Liver (tissue), 9 donors: ENCODE data around the gene MMD. TPM values are rescaled to one million over a fixed set of nuclear protein-coding genes. Genes with fewer than 3 reads are reported as not detected.

Source experiments
- DNase-seq: peaks from one replicate; pipeline ENCODE4 v3.0.0-alpha.2; 2017; ENCODE audit warnings: low spot score
- H3K27ac ChIP-seq, 2 donors: one replicate each; pipeline ENCODE4 v1.7.0; 2013; ENCODE audit warnings: inconsistent platforms in 2 of 2, low read length in 2 of 2, control low read depth in 1 of 2, low read depth in 1 of 2, mild to moderate bottlenecking in 1 of 2
- H3K27me3 ChIP-seq, 4 donors: one replicate each; pipeline versions ENCODE4 v1.6.1 to v1.7.0; 2013; ENCODE audit warnings: low read length in 3 of 4, inconsistent platforms in 1 of 4, mild to moderate bottlenecking in 1 of 4, moderate library complexity in 1 of 4; ENCODE audit not compliant: control insufficient read depth in 4 of 4, insufficient read depth in 4 of 4
- H3K36me3 ChIP-seq, 4 donors: one replicate each; pipeline versions ENCODE4 v1.6.1 to v1.7.0; 2013; ENCODE audit warnings: low read length in 3 of 4, mild to moderate bottlenecking in 3 of 4, low read depth in 1 of 4, moderate library complexity in 1 of 4; ENCODE audit not compliant: control insufficient read depth in 4 of 4, insufficient read depth in 3 of 4
- H3K4me1 ChIP-seq, 4 donors: one replicate each; pipeline versions ENCODE4 v1.6.1 to v1.7.0; 2013; ENCODE audit warnings: low read length in 3 of 4, mild to moderate bottlenecking in 3 of 4, moderate library complexity in 1 of 4; ENCODE audit not compliant: control insufficient read depth in 4 of 4, insufficient read depth in 4 of 4
- H3K4me3 ChIP-seq, 3 donors: one replicate each; pipeline versions ENCODE4 v1.6.1 to v1.7.0; 2013; ENCODE audit warnings: low read length in 3 of 3, control low read depth in 1 of 3, low read depth in 1 of 3, mild to moderate bottlenecking in 1 of 3
- H3K9ac ChIP-seq, 2 donors: one replicate each; pipeline ENCODE4 v1.7.0; 2013; ENCODE audit warnings: low read length in 2 of 2, mild to moderate bottlenecking in 2 of 2, moderate library complexity in 2 of 2, control low read depth in 1 of 2, low read depth in 1 of 2
- H3K9me3 ChIP-seq, 4 donors: one replicate each; pipeline versions ENCODE4 v1.6.1 to v1.7.0; 2013; ENCODE audit warnings: low read length in 3 of 4; ENCODE audit not compliant: control insufficient read depth in 4 of 4
- EGR1 ChIP-seq, 2 donors: IDR thresholded peaks; 2 replicates each; pipeline ENCODE4 v1.6.1; 2016 to 2018; ENCODE audit warnings: antibody characterized with exemption in 2 of 2, low read depth in 2 of 2
- FOXA1 ChIP-seq: IDR thresholded peaks from 2 replicates; pipeline ENCODE4 v1.6.1; 2016; ENCODE audit warnings: antibody characterized with exemption
- FOXA2 ChIP-seq: IDR thresholded peaks from 2 replicates; pipeline ENCODE4 v1.6.1; 2016; ENCODE audit warnings: antibody characterized with exemption
- GABPA ChIP-seq, 2 donors: IDR thresholded peaks in 1 of 2; conservative IDR thresholded peaks in 1 of 2; 2 replicates each; pipeline ENCODE4 v1.6.1; 2016; ENCODE audit warnings: antibody characterized with exemption in 2 of 2, mild to moderate bottlenecking in 1 of 2, moderate library complexity in 1 of 2
- HNF4A ChIP-seq, 2 donors: conservative IDR thresholded peaks; 2 replicates each; pipeline ENCODE4 v1.6.1; 2016; ENCODE audit warnings: antibody characterized with exemption in 2 of 2, mild to moderate bottlenecking in 2 of 2
- HNF4G ChIP-seq: IDR thresholded peaks from 2 replicates; pipeline ENCODE4 v1.6.1; 2016; ENCODE audit warnings: antibody characterized with exemption
- JUND ChIP-seq, 2 donors: IDR thresholded peaks; 2 replicates each; pipeline ENCODE4 v1.6.1; 2016; ENCODE audit warnings: antibody characterized with exemption in 2 of 2
- MAX ChIP-seq: IDR thresholded peaks from 2 replicates; pipeline ENCODE4 v1.6.1; 2016; ENCODE audit warnings: antibody characterized with exemption
- NR2F2 ChIP-seq: IDR thresholded peaks from 2 replicates; pipeline ENCODE4 v1.6.1; 2016; ENCODE audit warnings: antibody characterized with exemption
- RAD21 ChIP-seq, 2 donors: IDR thresholded peaks; 2 replicates each; pipeline ENCODE4 v1.6.1; 2016; ENCODE audit warnings: antibody characterized with exemption in 2 of 2, mild to moderate bottlenecking in 2 of 2
- REST ChIP-seq: IDR thresholded peaks from 2 replicates; pipeline ENCODE4 v1.6.1; 2016; ENCODE audit warnings: antibody characterized with exemption, mild to moderate bottlenecking
- RXRA ChIP-seq, 2 donors: IDR thresholded peaks; 2 replicates each; pipeline ENCODE4 v1.6.1; 2017 to 2018; ENCODE audit warnings: antibody characterized with exemption in 2 of 2, mild to moderate bottlenecking in 1 of 2
- SP1 ChIP-seq: IDR thresholded peaks from 2 replicates; pipeline ENCODE4 v1.6.1; 2018; ENCODE audit warnings: antibody characterized with exemption, mild to moderate bottlenecking
- TAF1 ChIP-seq: conservative IDR thresholded peaks from 2 replicates; pipeline ENCODE4 v1.6.1; 2016; ENCODE audit warnings: antibody characterized with exemption, mild to moderate bottlenecking
- YY1 ChIP-seq: IDR thresholded peaks from 2 replicates; pipeline ENCODE4 v1.6.1; 2016; ENCODE audit warnings: antibody characterized with exemption, mild to moderate bottlenecking
- WGBS: extraction: QIAGEN DNeasy Blood & Tissue Kit; methylation state at CpG from one replicate; pipeline ENCODE4 v1.1.7; 2013; 5-methylcytosine and 5-hydroxymethylcytosine counted together
- polyA plus RNA-seq, 2 donors: library from polyadenylated mRNA; stranded (reverse) in 1 of 2; unstranded in 1 of 2; fragments of 200-250 nt in 1 of 2; fragments of >200 nt in 1 of 2; fragmentation: Nextera tagmentation in 1 of 2; extraction: Ambion mirVana in 1 of 2; gene quantifications; one replicate each; pipeline versions ENCODE4 v1.2.1 to v1.2.3, GENCODE V29; 2013 to 2015
- total RNA-seq, 2 donors: library from RNA; depleted of rRNA; stranded (reverse); fragments of >200 nt; gene quantifications; one replicate each; pipeline ENCODE4 v1.2.3, GENCODE V29; 2014
- TF ChIP-seq, protein P1 (sequence below): fragments of 150-350 bp; IDR thresholded peaks from 2 replicates; pipeline ENCODE4 v1.5.1; 2017; ENCODE audit warnings: improper control_type of control experiment, low read depth, low read length; ENCODE audit not compliant: missing input control
- TF ChIP-seq, protein P2 (sequence below): IDR thresholded peaks from 2 replicates; pipeline ENCODE4 v1.6.1; 2016; ENCODE audit warnings: antibody characterized with exemption
- TF ChIP-seq, protein P3 (sequence below): IDR thresholded peaks from 2 replicates; pipeline ENCODE4 v1.6.1; 2016; ENCODE audit warnings: antibody characterized with exemption
- donor health status: healthy.
- donor health status: healthy.
- donor health status: healthy.
- donor health status: healthy.
- donor health status: healthy.

Gene MMD
- total and polyA plus RNA-seq, 4 donors, result 4.9 to 18.7 (median 11.4) TPM

DNA sequence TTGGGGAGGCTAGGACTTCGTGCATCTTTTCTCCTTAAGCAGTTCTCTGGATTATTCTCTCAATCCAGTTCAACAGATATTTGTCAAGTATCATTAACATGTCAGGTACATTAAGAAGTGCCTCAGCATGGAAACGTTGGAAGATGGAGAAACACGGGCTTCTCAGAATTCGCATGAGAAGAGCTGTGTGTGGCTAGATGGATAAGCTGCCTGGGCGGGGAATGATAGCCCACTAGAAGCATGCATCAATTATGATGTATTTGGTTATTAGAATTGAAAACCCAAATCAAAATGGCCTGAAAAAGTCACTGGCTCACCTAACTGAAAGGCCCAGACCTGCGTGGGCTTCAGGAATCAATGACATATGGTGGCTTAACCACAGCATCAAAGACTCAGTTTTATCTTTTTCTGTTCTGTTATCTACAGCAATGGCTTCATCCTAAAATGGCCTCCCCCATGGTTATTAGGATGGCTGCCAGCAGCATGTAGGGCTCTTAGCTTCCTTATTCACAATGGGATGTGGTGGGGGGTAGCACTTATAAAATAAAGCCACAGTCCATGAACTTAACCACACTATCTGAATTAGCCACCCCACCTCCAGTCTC is 43.9 kb downstream of the MMD start:
- Histone ChIP-seq H3K9ac (no peak overlapping the region), H3K27me3 (no peaks in the 10 kb centered on the region), H3K4me3 (no peak overlapping the region), H3K9me3 (no peaks in the 10 kb centered on the region), H3K27ac (no peak overlapping the region), H3K4me1 (no peaks in the 10 kb centered on the region), H3K36me3 (no peaks in the 10 kb centered on the region)
- WGBS, result 93% methylated on average over 6 of the region's 6 CpGs
- no peak for DNase-seq
- TF ChIP-seq FOXA2, result no peak
- TF ChIP-seq, protein P1, sequence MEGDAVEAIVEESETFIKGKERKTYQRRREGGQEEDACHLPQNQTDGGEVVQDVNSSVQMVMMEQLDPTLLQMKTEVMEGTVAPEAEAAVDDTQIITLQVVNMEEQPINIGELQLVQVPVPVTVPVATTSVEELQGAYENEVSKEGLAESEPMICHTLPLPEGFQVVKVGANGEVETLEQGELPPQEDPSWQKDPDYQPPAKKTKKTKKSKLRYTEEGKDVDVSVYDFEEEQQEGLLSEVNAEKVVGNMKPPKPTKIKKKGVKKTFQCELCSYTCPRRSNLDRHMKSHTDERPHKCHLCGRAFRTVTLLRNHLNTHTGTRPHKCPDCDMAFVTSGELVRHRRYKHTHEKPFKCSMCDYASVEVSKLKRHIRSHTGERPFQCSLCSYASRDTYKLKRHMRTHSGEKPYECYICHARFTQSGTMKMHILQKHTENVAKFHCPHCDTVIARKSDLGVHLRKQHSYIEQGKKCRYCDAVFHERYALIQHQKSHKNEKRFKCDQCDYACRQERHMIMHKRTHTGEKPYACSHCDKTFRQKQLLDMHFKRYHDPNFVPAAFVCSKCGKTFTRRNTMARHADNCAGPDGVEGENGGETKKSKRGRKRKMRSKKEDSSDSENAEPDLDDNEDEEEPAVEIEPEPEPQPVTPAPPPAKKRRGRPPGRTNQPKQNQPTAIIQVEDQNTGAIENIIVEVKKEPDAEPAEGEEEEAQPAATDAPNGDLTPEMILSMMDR, result no peak
- TF ChIP-seq HNF4A (conservative IDR thresholded peaks at IDR 0.05), result no peak
- TF ChIP-seq RAD21 (IDR thresholded peaks at IDR 0.05), result no peak
- no peak for TF ChIP-seq JUND (IDR thresholded peaks at IDR 0.05)
- TF ChIP-seq FOXA1, result no peak
- TF ChIP-seq, protein P2, sequence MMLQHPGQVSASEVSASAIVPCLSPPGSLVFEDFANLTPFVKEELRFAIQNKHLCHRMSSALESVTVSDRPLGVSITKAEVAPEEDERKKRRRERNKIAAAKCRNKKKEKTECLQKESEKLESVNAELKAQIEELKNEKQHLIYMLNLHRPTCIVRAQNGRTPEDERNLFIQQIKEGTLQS, result no peak
- TF ChIP-seq HNF4G, result no peak

GRCh38 chr17:55368706-55369105 is 52.9 kb downstream of the MMD start:
- DNase-seq, result no peak
- TF ChIP-seq EGR1 (IDR thresholded peaks at IDR 0.05; ENCODE audit: low read depth in 2 of 2) (no peak), RAD21 (IDR thresholded peaks at IDR 0.05) (no peak), HNF4G (no peak), TAF1 (no peak), SP1 (no peak), RXRA (IDR thresholded peaks at IDR 0.05) (no peak), YY1 (no peak), FOXA2 (no peak), MAX (no peak), FOXA1 (no peak), REST (no peak), NR2F2 (no peak), HNF4A (conservative IDR thresholded peaks at IDR 0.05) (no peak), JUND (IDR thresholded peaks at IDR 0.05) (no peak), GABPA (IDR thresholded peaks at IDR 0.05 in 1 of 2, conservative IDR thresholded peaks at IDR 0.05 in 1 of 2) (no peak)
- TF ChIP-seq, protein P2, result no peak
- TF ChIP-seq, protein P3, sequence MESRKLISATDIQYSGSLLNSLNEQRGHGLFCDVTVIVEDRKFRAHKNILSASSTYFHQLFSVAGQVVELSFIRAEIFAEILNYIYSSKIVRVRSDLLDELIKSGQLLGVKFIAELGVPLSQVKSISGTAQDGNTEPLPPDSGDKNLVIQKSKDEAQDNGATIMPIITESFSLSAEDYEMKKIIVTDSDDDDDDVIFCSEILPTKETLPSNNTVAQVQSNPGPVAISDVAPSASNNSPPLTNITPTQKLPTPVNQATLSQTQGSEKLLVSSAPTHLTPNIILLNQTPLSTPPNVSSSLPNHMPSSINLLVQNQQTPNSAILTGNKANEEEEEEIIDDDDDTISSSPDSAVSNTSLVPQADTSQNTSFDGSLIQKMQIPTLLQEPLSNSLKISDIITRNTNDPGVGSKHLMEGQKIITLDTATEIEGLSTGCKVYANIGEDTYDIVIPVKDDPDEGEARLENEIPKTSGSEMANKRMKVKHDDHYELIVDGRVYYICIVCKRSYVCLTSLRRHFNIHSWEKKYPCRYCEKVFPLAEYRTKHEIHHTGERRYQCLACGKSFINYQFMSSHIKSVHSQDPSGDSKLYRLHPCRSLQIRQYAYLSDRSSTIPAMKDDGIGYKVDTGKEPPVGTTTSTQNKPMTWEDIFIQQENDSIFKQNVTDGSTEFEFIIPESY, result no peak
- TF ChIP-seq, protein P1, result no peak
- no peaks in the 10 kb centered on the region for H3K9me3 ChIP-seq
- no peak overlapping the region for H3K4me3 ChIP-seq
- no peaks in the 10 kb centered on the region for H3K36me3 ChIP-seq
- no peaks in the 10 kb centered on the region for H3K27me3 ChIP-seq
- H3K27ac ChIP-seq, result no peak overlapping the region
- H3K9ac ChIP-seq, result no peak overlapping the region
- H3K4me1 ChIP-seq, result no peaks in the 10 kb centered on the region
- WGBS, result 75% methylated on average over 3 of the region's 3 CpGs
